Endodermal cell (in vitro differentiated cells): Measurements from ENCODE around the gene NUP62. TPM values are rescaled to one million over a fixed set of nuclear protein-coding genes. Genes with fewer than 3 reads are reported as not detected.
A peak's percentile ranks its signal among the peaks of the same experiment; 100 is the strongest.

Experiments
- DNase-seq: peaks from one replicate; pipeline ENCODE4 v3.0.0-alpha.2; 2017
- H3K27ac ChIP-seq: 2 replicates; pipeline ENCODE4 v1.5.1; 2013; ENCODE audit warnings: mild to moderate bottlenecking, low read depth, low read length, moderate library complexity
- H3K27me3 ChIP-seq: 2 replicates; pipeline ENCODE4 v1.6.1; 2013; ENCODE audit warnings: mild to moderate bottlenecking, low read length, moderate library complexity; ENCODE audit not compliant: insufficient read depth, control insufficient read depth, poor library complexity, severe bottlenecking
- H3K36me3 ChIP-seq: 2 replicates; pipeline ENCODE4 v1.7.0; 2013; ENCODE audit warnings: mild to moderate bottlenecking, low read length, moderate library complexity; ENCODE audit not compliant: control insufficient read depth, insufficient read depth
- H3K4me1 ChIP-seq: one replicate; pipeline ENCODE4 v1.7.0; 2013; ENCODE audit warnings: low read length; ENCODE audit not compliant: control insufficient read depth, insufficient read depth
- H3K4me3 ChIP-seq: 2 replicates; pipeline ENCODE4 v1.5.1; 2013; ENCODE audit warnings: mild to moderate bottlenecking, low read length, moderate library complexity
- H3K9ac ChIP-seq: 2 replicates; pipeline ENCODE4 v1.6.1; 2013; ENCODE audit warnings: mild to moderate bottlenecking, low read length, moderate library complexity; ENCODE audit not compliant: poor library complexity, severe bottlenecking; ENCODE audit errors: extremely low read depth
- H3K9me3 ChIP-seq: 2 replicates; pipeline ENCODE4 v1.6.1; 2013; ENCODE audit warnings: mild to moderate bottlenecking, low read length, moderate library complexity; ENCODE audit not compliant: control insufficient read depth
- H3K27ac Mint-ChIP-seq: 2 replicates; pipeline ENCODE4 v1.8.0; 2020; ENCODE audit warnings: mixed read lengths
- H3K27me3 Mint-ChIP-seq: 2 replicates; pipeline ENCODE4 v1.8.0; 2021; ENCODE audit warnings: mild to moderate bottlenecking, mixed read lengths; ENCODE audit not compliant: insufficient read depth
- H3K36me3 Mint-ChIP-seq: 2 replicates; pipeline ENCODE4 v1.8.0; 2020; ENCODE audit warnings: low read depth, mixed read lengths
- H3K4me1 Mint-ChIP-seq: 2 replicates; pipeline ENCODE4 v1.8.0; 2020; ENCODE audit warnings: mixed read lengths
- H3K4me3 Mint-ChIP-seq: 2 replicates; pipeline ENCODE4 v1.8.0; 2020; ENCODE audit warnings: mild to moderate bottlenecking, moderate library complexity, mixed read lengths
- H3K9me3 Mint-ChIP-seq: 2 replicates; pipeline ENCODE4 v1.8.0; 2020; ENCODE audit warnings: mild to moderate bottlenecking, mixed read lengths
- CTCF ChIP-seq: fragments of 200-600 bp; sonication (generic); conservative IDR thresholded peaks from 2 replicates; pipeline ENCODE4 v1.5.0; 2021; ENCODE audit warnings: antibody characterized with exemption, mild to moderate bottlenecking
- WGBS, 2 experiments: methylation state at CpG; one replicate each; pipeline versions ENCODE4 v1.1.5 to v1.1.7; 2013; ENCODE audit warnings: missing lambda C conversion rate in 2 of 2, mixed read lengths in 1 of 2; ENCODE audit not compliant: insufficient coverage in 1 of 2, insufficient read length in 1 of 2; 5-methylcytosine and 5-hydroxymethylcytosine counted together
- total RNA-seq, 2 donors: library from RNA; stranded (reverse); fragmentation: NEBNext Ultra II Directional in 1 of 2; extraction: Animal tissue kit (Norgen Biotek cat#: 25700) in 1 of 2; gene quantifications; 2 replicates in 1 of 2; 3 replicates in 1 of 2; pipeline ENCODE4 v1.2.1, GENCODE V29; 2021

Gene NUP62
- total RNA-seq, 2 donors from 2014 or later, result 84.9 to 96.4 TPM

GRCh38 chr19:49877020-49877878, 52.1 kb downstream of the NUP62 start, which contains the start of the genes AKT1S1 and TBC1D17:
AKT1S1 (minus strand) TSS chr19:49877355; CDS start chr19:49873295, 4,060 bp downstream.
TBC1D17 (plus strand) TSS chr19:49877702; CDS start chr19:49877724, 22 bp downstream.
- no peaks in the 10 kb centered on the region for H3K27me3 Mint-ChIP-seq
- peaks cover 31% of the 10 kb centered on the region for H3K36me3 ChIP-seq
- peak within 1 kb of the TSS; percentile 96 for H3K27ac ChIP-seq
- H3K9me3 Mint-ChIP-seq, result no peaks in the 10 kb centered on the region
- TF ChIP-seq CTCF, result no peak
- H3K4me3 Mint-ChIP-seq, result no peak within 1 kb of the TSS
- no peak within 1 kb of the TSS for H3K27ac Mint-ChIP-seq
- H3K4me1 ChIP-seq, result no peaks in the 10 kb centered on the region
- H3K4me3 ChIP-seq, result peak within 1 kb of the TSS; percentile 96
- H3K36me3 Mint-ChIP-seq, result peaks cover 37% of the 10 kb centered on the region
- peak; percentile 99 for DNase-seq
- H3K9me3 ChIP-seq, result no peaks in the 10 kb centered on the region
- peak within 1 kb of the TSS; percentile 93 for H3K9ac ChIP-seq
- no peaks in the 10 kb centered on the region for H3K27me3 ChIP-seq
- WGBS, 2 experiments, result 0% methylated on average over 40 to 61 of the region's 61 CpGs
- peaks cover 5% of the 10 kb centered on the region for H3K4me1 Mint-ChIP-seq

- no peak for TF ChIP-seq CTCF
- Mint-ChIP-seq H3K4me1 (peaks cover 5% of the 10 kb centered on the region), H3K27ac (no peak overlapping the region), H3K4me3 (no peak overlapping the region), H3K9me3 (no peaks in the 10 kb centered on the region), H3K27me3 (no peaks in the 10 kb centered on the region), H3K36me3 (peaks cover 35% of the 10 kb centered on the region)
- Histone ChIP-seq H3K27ac (peak overlapping the region; percentile 96), H3K9ac (peak overlapping the region; percentile 93), H3K9me3 (no peaks in the 10 kb centered on the region), H3K4me1 (no peaks in the 10 kb centered on the region), H3K36me3 (peaks cover 26% of the 10 kb centered on the region), H3K4me3 (peak overlapping the region; percentile 96), H3K27me3 (no peaks in the 10 kb centered on the region)
- 0% methylated on average over 13 to 46 of the region's 46 CpGs for WGBS, 2 experiments
- DNase-seq, result peak; percentile 99
These were observed 52.8 kb downstream of the NUP62 start for GRCh38 chr19:49876422-49877019.

DNA sequence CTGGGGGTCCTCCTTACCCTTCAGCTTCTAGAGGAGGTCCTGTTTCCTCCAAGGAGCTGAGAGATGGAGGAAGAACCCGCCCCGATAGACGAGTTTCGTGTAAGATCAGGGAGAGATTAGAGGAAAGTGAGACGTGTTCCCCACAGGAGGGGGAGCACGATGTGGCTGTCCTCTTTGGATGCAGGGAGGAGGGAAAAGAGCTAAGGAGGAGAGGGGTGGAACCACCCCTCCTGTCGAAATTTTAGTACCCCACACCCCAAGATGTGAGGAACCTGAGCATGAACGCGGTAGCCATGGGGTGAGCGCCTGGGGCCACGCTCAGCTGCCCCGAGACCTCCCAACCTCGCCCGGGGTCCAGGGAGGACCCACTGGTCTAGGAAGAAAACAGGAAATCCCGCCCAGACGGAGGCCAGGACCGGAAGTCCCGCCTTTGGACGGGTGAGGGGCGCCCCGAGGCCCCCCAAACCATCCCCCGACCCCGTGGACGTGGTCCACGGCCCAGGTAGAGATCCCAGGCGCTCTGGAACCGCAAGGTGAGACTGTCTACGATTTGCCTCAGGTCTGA, 53.4 kb downstream of the NUP62 start:
- peak overlapping the region; percentile 61 for H3K27ac ChIP-seq
- peaks cover 24% of the 10 kb centered on the region for H3K36me3 ChIP-seq
- 0 to 3% methylated on average over 13 to 28 of the region's 28 CpGs for WGBS, 2 experiments
- no peaks in the 10 kb centered on the region for H3K27me3 ChIP-seq
- H3K4me1 Mint-ChIP-seq, result peaks cover 5% of the 10 kb centered on the region
- no peak for TF ChIP-seq CTCF
- H3K4me3 Mint-ChIP-seq, result no peak overlapping the region
- H3K9me3 Mint-ChIP-seq, result no peaks in the 10 kb centered on the region
- H3K27me3 Mint-ChIP-seq, result no peaks in the 10 kb centered on the region
- peak; percentile 84 for DNase-seq
- no peak overlapping the region for H3K27ac Mint-ChIP-seq
- peak overlapping the region; percentile 96 for H3K4me3 ChIP-seq
- peaks cover 29% of the 10 kb centered on the region for H3K36me3 Mint-ChIP-seq
- H3K4me1 ChIP-seq, result no peaks in the 10 kb centered on the region
- H3K9me3 ChIP-seq, result no peaks in the 10 kb centered on the region
- H3K9ac ChIP-seq, result peak overlapping the region; percentile 93
